Measurements from ENCODE around the gene MRFAP1.
"Not testable (repeated sequence)": the region's sequence is repeated elsewhere in the genome, so short reads cannot be mapped to it uniquely, and the experiment has no call there.

The MRFAP1 gene

GRCh38 chr4:6658209-6658595 lies 17.7 kb downstream of the MRFAP1 start:
- ATAC-seq (ENCODE audit: low read depth) (no peak), DNase-seq (ENCODE audit: low spot score in 2 of 2) (no peak)
- no peak overlapping the region for H3K27ac Mint-ChIP-seq
- no peaks in the 10 kb centered on the region for H3K9me3 Mint-ChIP-seq
- peaks cover 3% of the 10 kb centered on the region for H3K36me3 Mint-ChIP-seq
- peak overlapping the region; percentile 73 for H3K4me3 Mint-ChIP-seq
- peaks cover 2% of the 10 kb centered on the region for H3K4me1 Mint-ChIP-seq
- peaks cover 22% of the 10 kb centered on the region for H3K27me3 Mint-ChIP-seq

- DNase-seq (ENCODE audit: low spot score in 2 of 2) = peak in 1 of 2 donors; percentile 35
- ATAC-seq (ENCODE audit: low read depth) = peak; percentile 94
- no peak overlapping the region for H3K27ac Mint-ChIP-seq
- H3K27me3 Mint-ChIP-seq = peaks cover 22% of the 10 kb centered on the region
- peak overlapping the region; percentile 73 for H3K4me3 Mint-ChIP-seq
- H3K9me3 Mint-ChIP-seq = no peaks in the 10 kb centered on the region
- H3K4me1 Mint-ChIP-seq = peaks cover 2% of the 10 kb centered on the region
- H3K36me3 Mint-ChIP-seq = peaks cover 3% of the 10 kb centered on the region
Observed at GRCh38 chr4:6658597-6659075, 18.2 kb downstream of the MRFAP1 start.

GRCh38 chr4:6659897-6660296 lies 19.4 kb downstream of the MRFAP1 start:
- peaks cover 2% of the 10 kb centered on the region for H3K4me1 Mint-ChIP-seq
- no peaks in the 10 kb centered on the region for H3K9me3 Mint-ChIP-seq
- no peak overlapping the region for H3K4me3 Mint-ChIP-seq
- no peak for DNase-seq (ENCODE audit: low spot score in 2 of 2)
- no peak overlapping the region for H3K27ac Mint-ChIP-seq
- H3K27me3 Mint-ChIP-seq = peaks cover 22% of the 10 kb centered on the region
- no peak for ATAC-seq (ENCODE audit: low read depth)
- H3K36me3 Mint-ChIP-seq = peaks cover 3% of the 10 kb centered on the region

GRCh38 chr4:6660430-6660829 lies 19.9 kb downstream of the MRFAP1 start:
- Mint-ChIP-seq H3K9me3 (no peaks in the 10 kb centered on the region), H3K27ac (no peak overlapping the region), H3K36me3 (peaks cover 3% of the 10 kb centered on the region), H3K27me3 (peaks cover 22% of the 10 kb centered on the region), H3K4me3 (no peak overlapping the region), H3K4me1 (peaks cover 2% of the 10 kb centered on the region)
- no peak for ATAC-seq (ENCODE audit: low read depth)
- no peak for DNase-seq (ENCODE audit: low spot score in 2 of 2)

- no peak for DNase-seq (ENCODE audit: low spot score in 2 of 2)
- no peak for ATAC-seq (ENCODE audit: low read depth)
- H3K36me3 Mint-ChIP-seq = peaks cover 3% of the 10 kb centered on the region
- peaks cover 2% of the 10 kb centered on the region for H3K9me3 Mint-ChIP-seq
- peaks cover 2% of the 10 kb centered on the region for H3K4me1 Mint-ChIP-seq
- H3K27me3 Mint-ChIP-seq = peaks cover 24% of the 10 kb centered on the region
- no peak overlapping the region for H3K4me3 Mint-ChIP-seq
- no peak overlapping the region for H3K27ac Mint-ChIP-seq
Observed at GRCh38 chr4:6662591-6662990, 22.1 kb downstream of the MRFAP1 start.

- DNase-seq (ENCODE audit: low spot score in 2 of 2) (no peak), ATAC-seq (ENCODE audit: low read depth) (no peak)
- Mint-ChIP-seq H3K27ac (no peak overlapping the region), H3K4me1 (peaks cover 2% of the 10 kb centered on the region), H3K27me3 (peaks cover 24% of the 10 kb centered on the region), H3K4me3 (peak overlapping the region; percentile 65), H3K9me3 (peaks cover 2% of the 10 kb centered on the region), H3K36me3 (peaks cover 3% of the 10 kb centered on the region)
Observed at GRCh38 chr4:6663596-6664393, 23.3 kb downstream of the MRFAP1 start.

GRCh38 chr4:6665320-6665654 lies 24.8 kb downstream of the MRFAP1 start:
- DNase-seq (ENCODE audit: low spot score in 2 of 2) (no peak), ATAC-seq (ENCODE audit: low read depth) (no peak)
- H3K27me3 Mint-ChIP-seq = peaks cover 18% of the 10 kb centered on the region
- peaks cover 5% of the 10 kb centered on the region for H3K36me3 Mint-ChIP-seq
- peaks cover 2% of the 10 kb centered on the region for H3K9me3 Mint-ChIP-seq
- H3K4me1 Mint-ChIP-seq = peaks cover 2% of the 10 kb centered on the region
- no peak overlapping the region for H3K4me3 Mint-ChIP-seq
- H3K27ac Mint-ChIP-seq = no peak overlapping the region

- DNase-seq (ENCODE audit: low spot score in 2 of 2) (no peak), ATAC-seq (ENCODE audit: low read depth) (no peak)
- Mint-ChIP-seq H3K27ac (no peak overlapping the region), H3K4me1 (peaks cover 1% of the 10 kb centered on the region), H3K4me3 (no peak overlapping the region), H3K27me3 (peaks cover 2% of the 10 kb centered on the region), H3K9me3 (peaks cover 2% of the 10 kb centered on the region), H3K36me3 (peaks cover 4% of the 10 kb centered on the region)
Observed at GRCh38 chr4:6668391-6668790, 27.9 kb downstream of the MRFAP1 start.

- H3K27me3 Mint-ChIP-seq = no peaks in the 10 kb centered on the region
- no peak overlapping the region for H3K4me3 Mint-ChIP-seq
- H3K36me3 Mint-ChIP-seq = peaks cover 14% of the 10 kb centered on the region
- no peak for DNase-seq (ENCODE audit: low spot score in 2 of 2)
- ATAC-seq (ENCODE audit: low read depth) = no peak
- no peaks in the 10 kb centered on the region for H3K9me3 Mint-ChIP-seq
- no peak overlapping the region for H3K27ac Mint-ChIP-seq
- peaks cover 19% of the 10 kb centered on the region for H3K4me1 Mint-ChIP-seq
Observed at GRCh38 chr4:6671648-6672047, 31.2 kb downstream of the MRFAP1 start.

GRCh38 chr4:6672131-6672530 lies 31.6 kb downstream of the MRFAP1 start:
- DNase-seq (ENCODE audit: low spot score in 2 of 2) = no peak
- Mint-ChIP-seq H3K4me1 (peaks cover 22% of the 10 kb centered on the region), H3K4me3 (no peak overlapping the region), H3K9me3 (no peaks in the 10 kb centered on the region), H3K27ac (no peak overlapping the region), H3K27me3 (no peaks in the 10 kb centered on the region), H3K36me3 (peaks cover 16% of the 10 kb centered on the region)
- no peak for ATAC-seq (ENCODE audit: low read depth)

GRCh38 chr4:6672541-6673190 lies 32.2 kb downstream of the MRFAP1 start:
- not testable (repeated sequence) for H3K9me3 Mint-ChIP-seq; ATAC-seq (ENCODE audit: low read depth); H3K27me3 Mint-ChIP-seq; DNase-seq (ENCODE audit: low spot score in 2 of 2); H3K27ac Mint-ChIP-seq; H3K4me3 Mint-ChIP-seq
- Mint-ChIP-seq H3K36me3 (peaks cover 16% of the 10 kb centered on the region), H3K4me1 (peaks cover 22% of the 10 kb centered on the region)

- Mint-ChIP-seq H3K36me3 (peaks cover 16% of the 10 kb centered on the region), H3K4me1 (peaks cover 22% of the 10 kb centered on the region), H3K4me3 (peak overlapping the region; percentile 92), H3K27ac (peak overlapping the region; percentile 95)
- H3K27me3 Mint-ChIP-seq; ATAC-seq (ENCODE audit: low read depth); H3K9me3 Mint-ChIP-seq: not testable (repeated sequence)
- peak in 1 of 2 donors; percentile 9 for DNase-seq (ENCODE audit: low spot score in 2 of 2)
Observed at GRCh38 chr4:6673191-6673659, 32.7 kb downstream of the MRFAP1 start.

GRCh38 chr4:6673660-6674499 lies 33.4 kb downstream of the MRFAP1 start:
- Mint-ChIP-seq H3K9me3 (no peaks in the 10 kb centered on the region), H3K27ac (peak overlapping the region; percentile 95), H3K36me3 (peaks cover 16% of the 10 kb centered on the region), H3K4me1 (peaks cover 25% of the 10 kb centered on the region), H3K4me3 (peak overlapping the region; percentile 92), H3K27me3 (no peaks in the 10 kb centered on the region)
- ATAC-seq (ENCODE audit: low read depth) (peak; percentile 88), DNase-seq (ENCODE audit: low spot score in 2 of 2) (peak; percentile 80 to 93)
